Measurements from ENCODE around the gene ARHGEF1.

The ARHGEF1 gene

GRCh38 chr19:41888926-41889325 lies 5.9 kb downstream of the ARHGEF1 start:
- H3K27ac ChIP-seq (ENCODE audit: low read length), result no peak overlapping the region
- H3K4me1 ChIP-seq (ENCODE audit: control insufficient read depth in 1 of 2, insufficient read depth in 2 of 2, low read length in 2 of 2), result peaks cover 7 to 21% of the 10 kb centered on the region in 2 donors
- no peaks in the 10 kb centered on the region for H3K9me3 ChIP-seq (ENCODE audit: control insufficient read depth in 1 of 2, low read length in 2 of 2)
- no peaks in the 10 kb centered on the region for H3K27me3 ChIP-seq (ENCODE audit: low read depth, low read length)
- H3K4me3 ChIP-seq (ENCODE audit: low read depth in 1 of 2, low read length in 2 of 2), result no peak overlapping the region
- peaks cover 15 to 43% of the 10 kb centered on the region in 2 donors for H3K36me3 ChIP-seq (ENCODE audit: control insufficient read depth in 1 of 2, insufficient read depth in 2 of 2, low read length in 2 of 2)

GRCh38 chr19:41889896-41890295 lies 6.9 kb downstream of the ARHGEF1 start:
- H3K4me1 ChIP-seq (ENCODE audit: control insufficient read depth in 1 of 2, insufficient read depth in 2 of 2, low read length in 2 of 2), result peaks cover 3 to 16% of the 10 kb centered on the region in 2 donors
- H3K27ac ChIP-seq (ENCODE audit: low read length), result no peak overlapping the region
- no peak overlapping the region for H3K4me3 ChIP-seq (ENCODE audit: low read depth in 1 of 2, low read length in 2 of 2)
- H3K9me3 ChIP-seq (ENCODE audit: control insufficient read depth in 1 of 2, low read length in 2 of 2), result no peaks in the 10 kb centered on the region
- peaks cover 24 to 53% of the 10 kb centered on the region in 2 donors for H3K36me3 ChIP-seq (ENCODE audit: control insufficient read depth in 1 of 2, insufficient read depth in 2 of 2, low read length in 2 of 2)
- H3K27me3 ChIP-seq (ENCODE audit: low read depth, low read length), result no peaks in the 10 kb centered on the region

- Histone ChIP-seq H3K36me3 (ENCODE audit: control insufficient read depth in 1 of 2, insufficient read depth in 2 of 2, low read length in 2 of 2) (peaks cover 31 to 63% of the 10 kb centered on the region in 2 donors), H3K4me3 (ENCODE audit: low read depth in 1 of 2, low read length in 2 of 2) (no peak overlapping the region), H3K4me1 (ENCODE audit: control insufficient read depth in 1 of 2, insufficient read depth in 2 of 2, low read length in 2 of 2) (peaks cover 0 to 13% of the 10 kb centered on the region in 2 donors), H3K9me3 (ENCODE audit: control insufficient read depth in 1 of 2, low read length in 2 of 2) (no peaks in the 10 kb centered on the region), H3K27me3 (ENCODE audit: low read depth, low read length) (no peaks in the 10 kb centered on the region), H3K27ac (ENCODE audit: low read length) (no peak overlapping the region)
These were observed 8.0 kb downstream of the ARHGEF1 start for GRCh38 chr19:41890936-41891335.

- Histone ChIP-seq H3K36me3 (ENCODE audit: control insufficient read depth in 1 of 2, insufficient read depth in 2 of 2, low read length in 2 of 2) (peaks cover 32 to 66% of the 10 kb centered on the region in 2 donors), H3K27ac (ENCODE audit: low read length) (no peak overlapping the region), H3K4me3 (ENCODE audit: low read depth in 1 of 2, low read length in 2 of 2) (no peak overlapping the region), H3K4me1 (ENCODE audit: control insufficient read depth in 1 of 2, insufficient read depth in 2 of 2, low read length in 2 of 2) (no peaks in the 10 kb centered on the region), H3K27me3 (ENCODE audit: low read depth, low read length) (no peaks in the 10 kb centered on the region), H3K9me3 (ENCODE audit: control insufficient read depth in 1 of 2, low read length in 2 of 2) (no peaks in the 10 kb centered on the region)
These were observed 9.4 kb downstream of the ARHGEF1 start for GRCh38 chr19:41892173-41892902.

- no peak overlapping the region for H3K4me3 ChIP-seq (ENCODE audit: low read depth in 1 of 2, low read length in 2 of 2)
- no peak overlapping the region for H3K27ac ChIP-seq (ENCODE audit: low read length)
- no peaks in the 10 kb centered on the region for H3K4me1 ChIP-seq (ENCODE audit: control insufficient read depth in 1 of 2, insufficient read depth in 2 of 2, low read length in 2 of 2)
- H3K36me3 ChIP-seq (ENCODE audit: control insufficient read depth in 1 of 2, insufficient read depth in 2 of 2, low read length in 2 of 2), result peaks cover 38 to 74% of the 10 kb centered on the region in 2 donors
- no peaks in the 10 kb centered on the region for H3K9me3 ChIP-seq (ENCODE audit: control insufficient read depth in 1 of 2, low read length in 2 of 2)
- no peaks in the 10 kb centered on the region for H3K27me3 ChIP-seq (ENCODE audit: low read depth, low read length)
These were observed 10.9 kb downstream of the ARHGEF1 start for GRCh38 chr19:41893899-41894298.

- H3K27me3 ChIP-seq (ENCODE audit: low read depth, low read length), result no peaks in the 10 kb centered on the region
- no peaks in the 10 kb centered on the region for H3K4me1 ChIP-seq (ENCODE audit: control insufficient read depth in 1 of 2, insufficient read depth in 2 of 2, low read length in 2 of 2)
- H3K36me3 ChIP-seq (ENCODE audit: control insufficient read depth in 1 of 2, insufficient read depth in 2 of 2, low read length in 2 of 2), result peaks cover 39 to 74% of the 10 kb centered on the region in 2 donors
- no peak overlapping the region for H3K4me3 ChIP-seq (ENCODE audit: low read depth in 1 of 2, low read length in 2 of 2)
- no peaks in the 10 kb centered on the region for H3K9me3 ChIP-seq (ENCODE audit: control insufficient read depth in 1 of 2, low read length in 2 of 2)
- no peak overlapping the region for H3K27ac ChIP-seq (ENCODE audit: low read length)
These were observed 11.4 kb downstream of the ARHGEF1 start for GRCh38 chr19:41894350-41894749.

- no peaks in the 10 kb centered on the region for H3K27me3 ChIP-seq (ENCODE audit: low read depth, low read length)
- H3K9me3 ChIP-seq (ENCODE audit: control insufficient read depth in 1 of 2, low read length in 2 of 2), result no peaks in the 10 kb centered on the region
- H3K36me3 ChIP-seq (ENCODE audit: control insufficient read depth in 1 of 2, insufficient read depth in 2 of 2, low read length in 2 of 2), result peaks cover 47 to 79% of the 10 kb centered on the region in 2 donors
- no peak overlapping the region for H3K27ac ChIP-seq (ENCODE audit: low read length)
- no peak overlapping the region for H3K4me3 ChIP-seq (ENCODE audit: low read depth in 1 of 2, low read length in 2 of 2)
- H3K4me1 ChIP-seq (ENCODE audit: control insufficient read depth in 1 of 2, insufficient read depth in 2 of 2, low read length in 2 of 2), result no peaks in the 10 kb centered on the region
These were observed 13.0 kb downstream of the ARHGEF1 start for GRCh38 chr19:41895745-41896580.

- Histone ChIP-seq H3K36me3 (ENCODE audit: control insufficient read depth in 1 of 2, insufficient read depth in 2 of 2, low read length in 2 of 2) (peaks cover 50 to 82% of the 10 kb centered on the region in 2 donors), H3K4me3 (ENCODE audit: low read depth in 1 of 2, low read length in 2 of 2) (no peak overlapping the region), H3K27ac (ENCODE audit: low read length) (no peak overlapping the region), H3K4me1 (ENCODE audit: control insufficient read depth in 1 of 2, insufficient read depth in 2 of 2, low read length in 2 of 2) (no peaks in the 10 kb centered on the region), H3K27me3 (ENCODE audit: low read depth, low read length) (no peaks in the 10 kb centered on the region), H3K9me3 (ENCODE audit: control insufficient read depth in 1 of 2, low read length in 2 of 2) (no peaks in the 10 kb centered on the region)
These were observed 13.6 kb downstream of the ARHGEF1 start for GRCh38 chr19:41896581-41896942.

- Histone ChIP-seq H3K9me3 (ENCODE audit: control insufficient read depth in 1 of 2, low read length in 2 of 2) (no peaks in the 10 kb centered on the region), H3K4me1 (ENCODE audit: control insufficient read depth in 1 of 2, insufficient read depth in 2 of 2, low read length in 2 of 2) (no peaks in the 10 kb centered on the region), H3K36me3 (ENCODE audit: control insufficient read depth in 1 of 2, insufficient read depth in 2 of 2, low read length in 2 of 2) (peaks cover 52 to 82% of the 10 kb centered on the region in 2 donors), H3K27ac (ENCODE audit: low read length) (no peak overlapping the region), H3K27me3 (ENCODE audit: low read depth, low read length) (no peaks in the 10 kb centered on the region), H3K4me3 (ENCODE audit: low read depth in 1 of 2, low read length in 2 of 2) (no peak overlapping the region)
These were observed 14.2 kb downstream of the ARHGEF1 start for GRCh38 chr19:41897181-41897580.

- Histone ChIP-seq H3K27me3 (ENCODE audit: low read depth, low read length) (no peaks in the 10 kb centered on the region), H3K4me1 (ENCODE audit: control insufficient read depth in 1 of 2, insufficient read depth in 2 of 2, low read length in 2 of 2) (no peaks in the 10 kb centered on the region), H3K36me3 (ENCODE audit: control insufficient read depth in 1 of 2, insufficient read depth in 2 of 2, low read length in 2 of 2) (peaks cover 51 to 82% of the 10 kb centered on the region in 2 donors), H3K9me3 (ENCODE audit: control insufficient read depth in 1 of 2, low read length in 2 of 2) (no peaks in the 10 kb centered on the region), H3K27ac (ENCODE audit: low read length) (no peak overlapping the region), H3K4me3 (ENCODE audit: low read depth in 1 of 2, low read length in 2 of 2) (no peak overlapping the region)
These were observed 14.8 kb downstream of the ARHGEF1 start for GRCh38 chr19:41897820-41898219.

GRCh38 chr19:41898235-41898634 lies 15.3 kb downstream of the ARHGEF1 start:
- no peaks in the 10 kb centered on the region for H3K4me1 ChIP-seq (ENCODE audit: control insufficient read depth in 1 of 2, insufficient read depth in 2 of 2, low read length in 2 of 2)
- H3K9me3 ChIP-seq (ENCODE audit: control insufficient read depth in 1 of 2, low read length in 2 of 2), result no peaks in the 10 kb centered on the region
- no peaks in the 10 kb centered on the region for H3K27me3 ChIP-seq (ENCODE audit: low read depth, low read length)
- no peak overlapping the region for H3K27ac ChIP-seq (ENCODE audit: low read length)
- H3K4me3 ChIP-seq (ENCODE audit: low read depth in 1 of 2, low read length in 2 of 2), result no peak overlapping the region
- H3K36me3 ChIP-seq (ENCODE audit: control insufficient read depth in 1 of 2, insufficient read depth in 2 of 2, low read length in 2 of 2), result peaks cover 51 to 83% of the 10 kb centered on the region in 2 donors
